Activated gamma-delta T cell treated with anti-CD3 and anti-CD28 coated beads, Interleukin-2, amount 50 U/mL, for 16 hours (primary cell): Measurements from ENCODE around the gene XRCC2.
"Not testable (repeated sequence)": the region's sequence is repeated elsewhere in the genome, so short reads cannot be mapped to it uniquely, and the experiment has no call there.

Source experiments
- DNase-seq: peaks from one replicate; pipeline ENCODE4 v3.0.0-alpha.2; 2020; ENCODE audit warnings: low read depth

XRCC2 gene

DNA sequence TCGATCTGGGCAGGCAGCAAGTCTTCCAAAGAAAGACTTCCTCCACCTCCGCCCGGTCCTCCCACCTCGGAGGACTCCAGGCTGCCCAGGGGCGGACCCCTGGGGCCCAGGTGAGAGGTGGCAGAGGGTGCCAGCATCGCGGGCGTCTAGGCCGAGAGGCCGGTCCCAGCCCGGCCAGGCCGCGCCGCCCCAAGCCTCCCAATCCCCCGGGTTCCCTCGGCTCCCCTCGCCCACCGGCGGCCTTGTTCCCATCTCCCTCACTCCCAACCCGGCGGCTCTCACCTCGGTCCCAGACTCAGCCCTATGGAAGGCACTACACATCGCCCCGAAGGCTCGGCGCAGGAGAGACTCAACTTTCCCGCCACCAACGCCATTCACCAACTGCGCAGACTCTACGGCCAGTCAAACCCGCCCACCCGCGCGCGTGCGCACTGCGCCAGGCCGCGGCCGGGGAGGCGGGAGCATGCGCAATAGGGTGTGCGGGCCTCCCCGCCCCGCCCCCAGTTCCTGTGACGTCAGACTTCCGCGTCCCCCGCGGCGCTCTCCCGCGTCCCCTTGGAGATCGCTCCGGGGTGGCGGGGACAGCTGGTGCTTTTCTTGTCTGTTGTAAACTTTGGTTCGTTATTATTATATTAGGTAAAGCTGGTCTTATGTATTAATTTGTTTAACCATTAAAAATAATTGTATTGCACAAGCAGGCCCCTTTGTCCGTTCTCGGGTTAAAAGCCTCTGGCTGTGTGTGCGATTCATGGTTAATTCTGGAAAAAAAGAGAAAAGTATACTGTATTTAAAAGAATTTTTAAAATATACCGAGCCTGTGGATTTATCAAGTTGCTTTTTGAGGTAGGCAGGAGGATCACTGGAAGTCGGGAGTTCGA lies at the start of gene XRCC2:
Gene XRCC2, minus strand, starts transcription at position 383 of the 878 bp plus-strand sequence. Its CDS starts 62 bp downstream, at position 321.
- peak; percentile 94 for DNase-seq

DNA sequence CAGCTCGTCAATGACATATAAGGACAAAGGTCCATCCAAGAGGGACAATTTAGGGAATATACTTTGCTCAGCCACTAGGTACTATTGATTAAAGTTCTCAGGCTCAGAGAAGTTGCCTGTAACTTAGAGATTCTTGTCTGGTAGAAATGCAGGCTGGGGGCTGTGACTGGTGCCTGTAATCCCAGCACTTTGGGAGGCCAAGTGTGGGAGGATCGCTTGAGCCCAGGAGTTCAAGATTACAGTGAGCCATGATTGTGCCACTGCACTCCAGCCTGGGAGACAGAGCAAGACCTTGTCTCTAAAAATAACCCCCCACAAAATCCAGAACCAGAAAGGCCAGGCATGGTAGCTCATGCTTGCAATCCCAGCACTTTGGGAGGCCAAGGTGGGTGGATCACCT lies 47.4 kb upstream of the XRCC2 start:
- no peak for DNase-seq

DNA sequence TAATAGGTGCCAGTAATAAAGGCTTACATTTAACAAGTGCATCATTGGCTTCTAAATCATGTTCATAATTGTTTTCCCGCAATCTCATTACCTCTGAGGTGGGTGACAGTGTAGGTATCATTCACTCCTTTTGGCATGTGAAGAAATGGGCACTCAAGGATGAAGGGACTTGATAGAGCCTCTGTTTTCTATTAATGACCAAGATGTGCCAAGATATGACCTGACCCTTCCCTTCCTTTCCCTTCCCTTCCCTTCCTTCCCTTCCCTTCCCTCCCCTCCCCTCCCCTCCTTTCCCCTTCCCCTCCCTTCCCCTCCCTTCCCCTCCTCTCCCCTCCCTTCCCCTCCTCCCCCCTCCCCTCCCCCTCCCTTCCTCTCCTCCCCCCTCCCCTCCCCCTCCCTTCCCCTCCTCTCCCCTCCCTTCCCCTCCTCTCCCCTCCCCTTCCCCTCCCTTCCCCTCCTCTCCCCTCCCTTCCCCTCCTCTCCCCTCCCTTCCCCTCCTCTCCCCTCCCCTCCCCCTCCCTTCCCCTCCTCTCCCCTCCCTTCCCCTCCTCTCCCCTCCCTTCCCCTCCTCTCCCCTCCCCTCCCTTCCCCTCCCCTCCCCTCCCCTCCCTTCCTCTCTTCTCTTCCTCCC lies 36.6 kb upstream of the XRCC2 start:
- DNase-seq, result not testable (repeated sequence)

DNA sequence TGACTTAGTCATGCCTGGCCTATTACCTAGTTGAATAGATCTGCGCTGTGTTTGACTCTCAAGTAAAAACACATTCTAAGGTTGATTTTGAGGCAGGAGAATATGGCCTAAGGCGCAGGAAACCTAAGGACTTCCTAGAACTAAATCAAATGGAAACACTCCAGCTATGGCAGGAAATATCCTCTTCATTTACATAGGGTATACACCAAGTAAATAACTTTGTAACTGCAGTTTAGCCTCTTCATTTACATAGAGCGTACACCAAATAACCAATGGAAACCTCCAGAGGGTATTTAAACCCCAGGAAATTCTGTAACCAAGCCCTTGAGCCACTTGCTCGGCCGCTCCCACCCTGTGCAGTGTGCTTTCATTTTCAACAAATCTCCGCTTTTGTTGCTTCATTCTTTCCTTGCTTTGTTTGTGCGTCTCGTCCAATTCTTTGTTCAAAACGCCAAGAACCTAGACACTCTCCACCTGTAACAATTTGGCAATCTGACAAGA lies 35.6 kb upstream of the XRCC2 start:
- DNase-seq, result no peak

GRCh38 chr7:152710153-152710442 lies 34.2 kb upstream of the XRCC2 start:
- DNase-seq, result no peak

- DNase-seq, result no peak
These were observed 33.6 kb upstream of the XRCC2 start for GRCh38 chr7:152709287-152710152.

DNA sequence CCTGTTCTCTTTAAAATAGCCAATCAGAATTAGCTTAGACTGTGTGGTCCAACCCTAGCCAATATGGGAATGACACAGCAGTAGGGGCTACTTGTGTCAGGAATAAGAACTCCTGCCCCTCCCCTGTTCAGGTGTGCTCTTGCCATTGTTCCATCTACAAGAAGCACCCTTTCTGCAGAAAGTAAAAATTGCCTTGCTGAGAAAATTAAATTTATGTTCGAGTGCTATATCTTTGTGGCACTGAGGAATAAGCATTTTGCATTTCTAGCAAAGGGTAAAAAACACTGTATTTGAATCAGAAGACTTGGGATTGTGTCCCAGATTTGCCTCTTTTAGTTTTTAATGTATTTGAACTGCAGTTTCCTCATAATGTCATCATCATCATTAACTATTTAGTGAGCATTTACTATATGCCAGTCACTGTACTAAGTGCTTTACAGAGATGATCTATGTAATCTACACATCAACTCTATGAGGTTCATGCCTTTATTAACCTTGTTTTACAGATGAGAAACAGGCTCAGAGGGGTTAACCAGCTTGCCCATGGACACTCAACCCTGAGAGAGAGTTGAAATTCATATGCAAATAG lies 28.9 kb upstream of the XRCC2 start:
- no peak for DNase-seq

DNA sequence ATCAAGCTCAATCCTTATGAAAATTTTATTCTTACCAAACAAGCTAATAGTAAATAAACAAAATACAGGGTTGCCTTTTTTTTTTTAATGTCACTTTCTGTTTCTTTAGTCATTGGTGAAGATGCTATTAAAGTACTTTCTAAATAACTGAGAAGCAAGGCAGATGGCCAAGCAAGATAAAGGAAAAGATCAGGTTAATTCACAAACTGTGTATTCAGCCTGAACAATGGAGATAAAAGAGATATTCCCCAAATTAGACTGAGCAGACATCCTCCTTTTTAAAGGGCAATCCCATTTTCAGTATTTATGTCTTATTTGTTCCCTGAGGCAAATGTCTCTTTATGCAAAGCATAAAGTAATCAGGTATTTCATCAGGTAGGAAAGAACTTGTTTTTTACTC lies 23.1 kb upstream of the XRCC2 start:
- no peak for DNase-seq

DNA sequence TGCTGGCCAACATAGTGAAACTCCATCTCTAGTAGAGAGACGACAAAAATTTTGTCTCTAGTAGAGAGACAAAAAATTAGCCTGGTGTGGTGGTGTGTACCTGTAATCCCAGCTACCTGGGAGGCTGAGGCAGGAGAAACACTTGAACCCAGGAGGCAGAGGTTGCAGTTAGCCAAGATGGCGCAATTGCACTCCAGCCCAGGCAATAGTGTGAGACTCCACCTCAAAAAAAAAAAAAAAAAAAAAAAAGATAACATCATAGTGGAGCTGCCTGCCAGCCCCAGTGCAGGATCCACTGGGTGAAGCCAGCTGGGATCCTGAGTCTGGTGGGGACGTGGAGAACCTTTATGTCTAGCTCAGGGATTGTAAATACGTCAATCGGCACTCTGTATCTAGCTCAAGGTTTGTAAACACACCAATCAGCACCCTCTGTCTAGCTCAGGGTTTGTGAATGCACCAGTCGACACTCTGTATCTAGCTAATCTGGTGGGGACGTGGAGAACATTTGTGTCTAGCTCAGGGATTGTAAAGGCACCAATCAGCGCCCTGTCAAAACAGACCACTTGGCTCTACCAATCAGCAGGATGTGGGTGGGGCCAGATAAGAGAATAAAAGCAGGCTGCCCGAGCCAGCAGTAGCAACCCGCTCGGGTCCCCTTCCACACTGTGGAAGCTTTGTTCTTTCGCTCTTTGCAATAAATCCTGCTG lies 21.5 kb upstream of the XRCC2 start:
- DNase-seq, result not testable (repeated sequence)

DNA sequence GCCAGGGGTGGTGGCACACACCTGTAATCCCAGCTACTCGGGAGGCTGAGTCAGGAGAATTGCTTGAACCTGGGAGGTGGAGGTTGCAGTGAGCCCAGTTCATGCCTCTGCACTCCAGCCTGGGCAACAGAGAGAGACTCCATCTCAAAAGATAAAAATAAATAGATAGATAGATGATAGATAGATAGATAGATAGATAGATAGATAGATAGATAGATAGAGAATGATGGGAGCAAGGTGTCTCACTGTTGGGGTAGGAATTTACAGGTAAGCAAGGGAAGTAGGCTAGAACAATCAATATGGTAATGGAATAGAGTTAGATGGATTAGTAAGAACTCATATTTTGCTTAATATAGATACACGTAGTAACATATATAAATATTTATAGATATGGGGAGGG lies 16.3 kb upstream of the XRCC2 start:
- not testable (repeated sequence) for DNase-seq

- DNase-seq, result no peak
These were observed 7.4 kb upstream of the XRCC2 start for GRCh38 chr7:152683297-152683696.

DNA sequence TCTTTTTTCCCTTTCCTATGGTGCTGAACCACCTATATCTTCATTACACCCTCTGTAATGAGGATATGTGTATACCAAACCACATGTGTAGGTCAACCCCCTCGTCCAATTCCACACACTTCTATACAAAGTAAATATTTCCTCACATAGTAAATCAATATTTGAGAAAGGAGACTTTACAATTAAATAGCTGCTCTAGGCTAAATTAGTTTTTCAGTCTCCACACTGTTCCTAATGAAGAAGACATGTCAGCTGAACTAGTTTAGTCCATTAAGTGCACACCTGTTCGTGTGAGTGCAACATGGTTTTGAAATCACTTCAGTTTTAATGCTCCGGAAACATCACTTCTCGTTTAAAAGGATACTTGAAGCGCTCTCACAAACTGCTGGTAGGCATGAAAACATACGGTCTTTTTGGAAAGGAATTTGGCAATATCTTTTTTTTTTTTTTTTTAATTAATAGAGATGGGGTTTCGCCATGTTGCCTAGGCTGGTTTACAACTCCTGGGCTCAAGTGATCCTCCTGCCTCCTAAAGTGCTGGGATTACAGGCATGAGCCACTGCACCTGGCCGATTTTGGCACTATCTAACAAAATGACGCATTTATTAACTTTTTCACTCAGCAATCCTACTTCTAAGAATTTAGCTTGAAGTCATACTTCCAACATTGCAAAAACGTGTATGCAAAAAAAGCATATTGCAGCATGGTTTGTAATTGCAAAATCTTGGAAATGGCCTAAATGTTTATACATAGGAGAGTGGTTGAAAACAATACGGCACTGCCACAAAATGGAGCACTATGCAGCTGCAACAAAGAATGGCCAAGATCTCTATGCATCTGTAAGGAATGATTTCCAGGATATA lies 2.1 kb upstream of the XRCC2 start:
- no peak for DNase-seq

- DNase-seq, result no peak
These were observed 832 bp downstream of the XRCC2 start for GRCh38 chr7:152674860-152675758.

GRCh38 chr7:152673897-152674296 lies 2.0 kb downstream of the XRCC2 start:
- no peak for DNase-seq

DNA sequence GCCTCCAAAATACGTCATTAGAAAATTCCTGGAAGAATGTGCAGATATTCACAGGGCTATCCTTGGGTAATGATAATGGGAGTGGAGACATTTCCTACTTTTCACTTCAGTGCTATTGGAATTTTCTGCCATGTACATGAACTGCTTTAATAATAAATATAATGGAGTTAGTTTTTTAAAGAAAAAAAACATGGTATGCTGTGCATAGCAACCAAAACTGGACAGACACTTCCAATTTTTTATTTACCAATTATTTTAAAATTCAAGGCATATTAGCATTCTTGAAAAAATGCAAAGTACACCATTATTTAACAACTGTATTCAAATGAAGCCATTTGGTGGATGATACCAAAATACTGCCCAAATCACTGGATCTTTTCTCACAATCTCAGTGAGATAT lies 3.3 kb downstream of the XRCC2 start:
- DNase-seq, result no peak

DNA sequence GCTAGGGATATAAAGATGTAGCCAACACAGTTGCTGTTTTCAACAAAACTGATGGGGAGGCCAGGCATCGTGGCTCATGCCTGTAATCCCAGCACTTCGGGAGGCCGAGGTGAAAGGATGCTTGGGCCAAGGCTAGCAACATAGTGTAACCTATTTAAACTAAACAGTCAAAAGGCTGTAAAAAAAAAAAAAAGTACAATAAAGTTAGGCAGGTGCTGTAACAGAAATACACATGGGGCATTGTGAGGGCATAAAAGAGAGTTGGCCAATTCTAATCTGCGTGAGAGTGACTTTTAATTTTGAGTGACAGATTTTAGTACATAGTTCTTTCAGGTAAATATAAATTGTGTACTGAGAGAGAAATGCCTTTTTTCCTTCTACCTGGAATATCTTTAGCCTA lies 6.2 kb downstream of the XRCC2 start:
- DNase-seq, result no peak

DNA sequence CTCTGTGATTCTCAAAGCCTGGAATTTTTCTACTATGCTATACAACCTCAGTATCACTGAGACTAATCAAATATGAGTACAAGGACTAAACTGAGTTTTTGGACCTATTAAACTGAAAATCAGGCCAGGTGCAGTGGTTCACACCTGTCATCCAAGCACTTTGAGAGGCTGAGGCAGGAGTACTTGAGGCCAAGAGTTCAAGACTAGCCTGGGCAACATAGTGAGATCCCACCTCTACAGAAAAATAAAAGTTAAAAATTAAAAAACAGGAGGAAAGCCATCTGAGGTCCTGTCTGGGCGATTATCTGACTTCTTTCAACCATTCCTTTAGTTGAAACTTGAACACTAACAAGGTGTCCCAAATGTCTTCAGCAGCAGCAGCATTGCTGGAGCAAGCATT lies 7.0 kb downstream of the XRCC2 start:
- DNase-seq, result no peak

DNA sequence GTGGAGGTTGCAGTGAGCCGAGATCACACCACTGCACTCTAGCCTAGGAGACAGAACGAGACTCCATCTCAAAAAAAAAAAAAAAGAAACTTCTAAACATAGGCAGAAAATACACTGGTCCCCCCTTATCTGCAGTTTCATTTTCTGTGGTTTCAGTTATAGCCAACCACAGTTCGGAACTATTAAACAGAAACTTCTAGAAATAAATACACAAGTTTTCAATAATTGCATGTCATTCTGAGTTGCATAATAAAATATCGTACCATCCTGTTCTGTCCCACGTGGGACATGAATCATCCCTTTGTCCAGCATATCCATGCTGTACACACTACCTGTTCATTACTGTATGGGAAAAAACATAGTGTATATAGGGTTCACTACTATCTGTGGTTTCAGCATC lies 8.0 kb downstream of the XRCC2 start:
- DNase-seq, result no peak

GRCh38 chr7:152666078-152666477 lies 9.9 kb downstream of the XRCC2 start:
- no peak for DNase-seq

- no peak for DNase-seq
These were observed 11.3 kb downstream of the XRCC2 start for GRCh38 chr7:152664636-152665035.
